ENCODE measurements around the gene TEX13B.
"Not testable (repeated sequence)": the region's sequence is repeated elsewhere in the genome, so short reads cannot be mapped to it uniquely, and the experiment has no call there.

The TEX13B gene

GRCh38 chrX:107982356-107982755, at the start of gene TEX13B:
TEX13B (minus strand) TSS chrX:107982370; CDS start chrX:107982127, 243 bp downstream.
- DNase-seq (ENCODE audit: low read depth), result no peak

- DNase-seq (ENCODE audit: low read depth), result no peak
Observed at GRCh38 chrX:108029928-108030711, 48.0 kb upstream of the TEX13B start.

GRCh38 chrX:108028854-108029253, 46.7 kb upstream of the TEX13B start:
- DNase-seq (ENCODE audit: low read depth), result no peak

- DNase-seq (ENCODE audit: low read depth), result no peak
Observed at GRCh38 chrX:108025954-108026600, 43.9 kb upstream of the TEX13B start.

- DNase-seq (ENCODE audit: low read depth), result no peak
Observed at GRCh38 chrX:108025376-108025775, 43.2 kb upstream of the TEX13B start.

GRCh38 chrX:108022491-108023089, 40.4 kb upstream of the TEX13B start:
- no peak for DNase-seq (ENCODE audit: low read depth)

GRCh38 chrX:108020631-108021030, 38.5 kb upstream of the TEX13B start:
- no peak for DNase-seq (ENCODE audit: low read depth)

GRCh38 chrX:108019382-108019875, 37.3 kb upstream of the TEX13B start:
- no peak for DNase-seq (ENCODE audit: low read depth)

GRCh38 chrX:108018656-108019381, 36.6 kb upstream of the TEX13B start:
- no peak for DNase-seq (ENCODE audit: low read depth)

GRCh38 chrX:108001218-108001814, 19.1 kb upstream of the TEX13B start:
- no peak for DNase-seq (ENCODE audit: low read depth)

GRCh38 chrX:108000751-108001150, 18.6 kb upstream of the TEX13B start:
- no peak for DNase-seq (ENCODE audit: low read depth)

GRCh38 chrX:107996124-107996523, 14.0 kb upstream of the TEX13B start:
- DNase-seq (ENCODE audit: low read depth), result no peak

- no peak for DNase-seq (ENCODE audit: low read depth)
Observed at GRCh38 chrX:107985033-107985432, 2.9 kb upstream of the TEX13B start.

- no peak for DNase-seq (ENCODE audit: low read depth)
Observed at GRCh38 chrX:107979534-107979933, 2.6 kb downstream of the TEX13B start.

- no peak for DNase-seq (ENCODE audit: low read depth)
Observed at GRCh38 chrX:107978707-107979307, 3.4 kb downstream of the TEX13B start.

GRCh38 chrX:107978071-107978470, 4.1 kb downstream of the TEX13B start:
- DNase-seq (ENCODE audit: low read depth), result no peak

GRCh38 chrX:107971636-107972035, 10.5 kb downstream of the TEX13B start:
- no peak for DNase-seq (ENCODE audit: low read depth)

- no peak for DNase-seq (ENCODE audit: low read depth)
Observed at GRCh38 chrX:107970073-107970472, 12.1 kb downstream of the TEX13B start.

- no peak for DNase-seq (ENCODE audit: low read depth)
Observed at GRCh38 chrX:107968623-107969022, 13.5 kb downstream of the TEX13B start.

- DNase-seq (ENCODE audit: low read depth), result not testable (repeated sequence)
Observed at GRCh38 chrX:107955337-107955736, 26.8 kb downstream of the TEX13B start.

GRCh38 chrX:107940095-107940494, 42.1 kb downstream of the TEX13B start:
- no peak for DNase-seq (ENCODE audit: low read depth)

- DNase-seq (ENCODE audit: low read depth), result no peak
Observed at GRCh38 chrX:107936434-107936730, 45.8 kb downstream of the TEX13B start.

Measured in CMK (cell line).